Fibroblast of skin of right biceps (primary cell): ENCODE results near the gene KCNA1.

Experiments
- DNase-seq: peaks from one replicate; pipeline ENCODE4 v3.0.0-alpha.2; 2013

The KCNA1 gene

DNA sequence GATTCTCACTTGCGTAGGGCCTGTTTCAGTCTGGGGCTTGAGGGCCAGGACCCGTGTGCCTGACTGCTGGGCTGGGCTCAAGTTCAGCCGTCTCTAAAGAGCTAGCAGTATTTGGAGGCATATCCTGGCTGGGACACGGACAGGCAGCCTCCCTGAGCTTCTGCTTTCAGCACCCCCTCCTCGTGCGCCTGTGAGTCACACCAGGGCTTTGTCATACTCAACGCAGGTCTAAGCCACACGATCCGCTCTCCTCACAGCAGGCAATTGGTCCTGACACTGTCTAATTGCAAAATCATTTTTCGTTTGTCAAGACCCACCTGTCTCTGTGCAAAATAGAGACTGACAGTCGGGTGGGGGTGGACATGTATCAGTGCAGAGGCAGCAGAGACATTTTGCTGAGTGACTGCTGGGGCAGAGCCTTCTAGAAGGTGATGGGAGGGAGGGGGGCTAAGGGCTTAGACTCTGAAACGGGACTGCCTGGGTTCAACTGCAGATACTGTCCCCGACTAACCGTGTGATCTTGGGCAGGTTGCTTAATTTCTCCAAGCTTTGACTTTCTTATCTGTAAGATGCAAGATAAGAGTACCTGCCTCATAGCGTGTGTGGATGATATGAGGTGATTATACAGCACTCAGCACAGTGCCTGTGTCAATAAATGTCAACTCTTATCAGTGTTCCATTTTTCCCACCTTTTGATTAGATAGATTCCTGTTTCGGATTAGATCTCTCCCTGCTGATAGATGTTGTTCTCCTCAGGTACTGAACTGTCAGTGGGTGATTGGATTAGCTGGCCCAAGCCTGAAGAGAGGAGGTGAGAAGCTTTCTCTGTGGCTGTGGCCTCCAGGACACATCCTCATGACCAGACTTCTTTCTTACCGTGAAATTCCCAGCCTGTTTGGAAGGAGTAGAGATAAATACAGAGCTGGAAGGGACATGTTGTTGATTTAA is 53.1 kb downstream of the KCNA1 start:
- peak; percentile 76 for DNase-seq
